ENCODE data around the gene MSX1. TPM values are rescaled to one million over a fixed set of nuclear protein-coding genes. Genes with fewer than 3 reads are reported as not detected.
A peak's percentile ranks its signal among the peaks of the same experiment; 100 is the strongest.

MSX1 gene
- total RNA-seq, 3 donors from 2014 or later (not counting 1 experiment from before 2014, with no cell fraction given): not detected

GRCh38 chr4:4862071-4862551 is 2.6 kb downstream of the MSX1 start:
- H3K27ac ChIP-seq (ENCODE audit: low read length): no peak overlapping the region
- no peaks in the 10 kb centered on the region for H3K36me3 Mint-ChIP-seq
- 33% methylated on average over 16 of the region's 16 CpGs for WGBS (ENCODE audit: insufficient coverage)
- H3K9me3 Mint-ChIP-seq: no peaks in the 10 kb centered on the region
- intact Hi-C loops (cut with micrococcal nuclease): no loop called here
- H3K27me3 ChIP-seq (ENCODE audit: control insufficient read depth, insufficient read depth, low read length): peaks cover 74% of the 10 kb centered on the region
- H3K4me1 ChIP-seq (ENCODE audit: control insufficient read depth, insufficient read depth, low read length): peaks cover 59% of the 10 kb centered on the region
- H3K4me3 ChIP-seq (ENCODE audit: low read length): no peak overlapping the region
- ATAC-seq: no peak
- H3K9me3 ChIP-seq (ENCODE audit: control insufficient read depth, insufficient read depth, low read length): peaks cover 8% of the 10 kb centered on the region
- H3K27ac Mint-ChIP-seq: no peak overlapping the region
- TF ChIP-seq, protein P1, sequence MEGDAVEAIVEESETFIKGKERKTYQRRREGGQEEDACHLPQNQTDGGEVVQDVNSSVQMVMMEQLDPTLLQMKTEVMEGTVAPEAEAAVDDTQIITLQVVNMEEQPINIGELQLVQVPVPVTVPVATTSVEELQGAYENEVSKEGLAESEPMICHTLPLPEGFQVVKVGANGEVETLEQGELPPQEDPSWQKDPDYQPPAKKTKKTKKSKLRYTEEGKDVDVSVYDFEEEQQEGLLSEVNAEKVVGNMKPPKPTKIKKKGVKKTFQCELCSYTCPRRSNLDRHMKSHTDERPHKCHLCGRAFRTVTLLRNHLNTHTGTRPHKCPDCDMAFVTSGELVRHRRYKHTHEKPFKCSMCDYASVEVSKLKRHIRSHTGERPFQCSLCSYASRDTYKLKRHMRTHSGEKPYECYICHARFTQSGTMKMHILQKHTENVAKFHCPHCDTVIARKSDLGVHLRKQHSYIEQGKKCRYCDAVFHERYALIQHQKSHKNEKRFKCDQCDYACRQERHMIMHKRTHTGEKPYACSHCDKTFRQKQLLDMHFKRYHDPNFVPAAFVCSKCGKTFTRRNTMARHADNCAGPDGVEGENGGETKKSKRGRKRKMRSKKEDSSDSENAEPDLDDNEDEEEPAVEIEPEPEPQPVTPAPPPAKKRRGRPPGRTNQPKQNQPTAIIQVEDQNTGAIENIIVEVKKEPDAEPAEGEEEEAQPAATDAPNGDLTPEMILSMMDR (IDR thresholded peaks at IDR 0.05): no peak
- no peaks in the 10 kb centered on the region for H3K36me3 ChIP-seq (ENCODE audit: control insufficient read depth, insufficient read depth, low read length)
- H3K4me1 Mint-ChIP-seq: peaks cover 41 to 53% of the 10 kb centered on the region in 2 donors
- peak overlapping the region; percentile 92 for H3K4me3 Mint-ChIP-seq
- H3K27me3 Mint-ChIP-seq (ENCODE audit: low read depth in 2 of 2): peaks cover 74 to 83% of the 10 kb centered on the region in 2 donors
- no peak for DNase-seq

DNA sequence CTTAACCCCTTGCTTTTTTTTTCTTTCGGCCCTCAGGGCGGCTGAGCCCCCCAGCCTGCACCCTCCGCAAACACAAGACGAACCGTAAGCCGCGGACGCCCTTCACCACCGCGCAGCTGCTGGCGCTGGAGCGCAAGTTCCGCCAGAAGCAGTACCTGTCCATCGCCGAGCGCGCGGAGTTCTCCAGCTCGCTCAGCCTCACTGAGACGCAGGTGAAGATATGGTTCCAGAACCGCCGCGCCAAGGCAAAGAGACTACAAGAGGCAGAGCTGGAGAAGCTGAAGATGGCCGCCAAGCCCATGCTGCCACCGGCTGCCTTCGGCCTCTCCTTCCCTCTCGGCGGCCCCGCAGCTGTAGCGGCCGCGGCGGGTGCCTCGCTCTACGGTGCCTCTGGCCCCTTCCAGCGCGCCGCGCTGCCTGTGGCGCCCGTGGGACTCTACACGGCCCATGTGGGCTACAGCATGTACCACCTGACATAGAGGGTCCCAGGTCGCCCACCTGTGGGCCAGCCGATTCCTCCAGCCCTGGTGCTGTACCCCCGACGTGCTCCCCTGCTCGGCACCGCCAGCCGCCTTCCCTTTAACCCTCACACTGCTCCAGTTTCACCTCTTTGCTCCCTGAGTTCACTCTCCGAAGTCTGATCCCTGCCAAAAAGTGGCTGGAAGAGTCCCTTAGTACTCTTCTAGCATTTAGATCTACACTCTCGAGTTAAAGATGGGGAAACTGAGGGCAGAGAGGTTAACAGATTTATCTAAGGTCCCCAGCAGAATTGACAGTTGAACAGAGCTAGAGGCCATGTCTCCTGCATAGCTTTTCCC is 3.4 kb downstream of the MSX1 start:
- Mint-ChIP-seq H3K9me3 (no peaks in the 10 kb centered on the region), H3K36me3 (no peaks in the 10 kb centered on the region)
- intact Hi-C loops (cut with micrococcal nuclease): no loop called here

DNA sequence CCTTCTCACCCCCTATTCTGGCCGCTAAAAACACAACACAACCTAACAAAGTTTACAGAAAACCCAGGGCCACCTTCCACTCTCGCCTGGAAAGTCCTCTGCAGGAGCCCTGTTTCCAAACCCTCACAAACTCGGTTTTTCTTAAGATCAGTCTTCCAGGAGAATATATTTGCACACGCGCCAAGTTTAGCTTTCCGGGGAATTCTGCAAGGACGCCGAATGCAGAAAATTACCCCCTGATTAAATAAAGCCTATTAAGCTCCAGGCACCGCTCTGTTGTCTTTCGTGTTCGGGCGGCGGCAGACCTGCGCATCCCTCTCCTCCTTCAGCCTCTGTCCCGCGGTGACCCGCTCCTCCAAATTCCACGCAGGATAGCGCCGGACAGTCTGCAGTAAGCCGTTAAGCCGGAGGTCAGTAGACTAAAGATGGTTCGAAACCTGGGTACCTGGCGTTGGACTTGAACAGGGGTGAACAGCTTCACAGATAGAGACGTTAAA is 5.0 kb downstream of the MSX1 start:
- H3K4me1 ChIP-seq (ENCODE audit: control insufficient read depth, insufficient read depth, low read length): peaks cover 39% of the 10 kb centered on the region
- H3K27me3 Mint-ChIP-seq (ENCODE audit: low read depth in 2 of 2): peaks cover 64 to 66% of the 10 kb centered on the region in 2 donors
- H3K27ac Mint-ChIP-seq: peak overlapping the region in 1 of 2 donors; percentile 34
- no peaks in the 10 kb centered on the region for H3K36me3 Mint-ChIP-seq
- no peak overlapping the region for H3K4me3 ChIP-seq (ENCODE audit: low read length)
- intact Hi-C loops (cut with micrococcal nuclease): no loop called here
- H3K27me3 ChIP-seq (ENCODE audit: control insufficient read depth, insufficient read depth, low read length): peaks cover 71% of the 10 kb centered on the region
- H3K9me3 ChIP-seq (ENCODE audit: control insufficient read depth, insufficient read depth, low read length): no peaks in the 10 kb centered on the region
- DNase-seq (no peak), ATAC-seq (no peak)
- H3K4me3 Mint-ChIP-seq: peak overlapping the region; percentile 37
- WGBS (ENCODE audit: insufficient coverage): 19% methylated on average over 25 of the region's 25 CpGs
- peaks cover 30 to 36% of the 10 kb centered on the region in 2 donors for H3K4me1 Mint-ChIP-seq
- H3K36me3 ChIP-seq (ENCODE audit: control insufficient read depth, insufficient read depth, low read length): no peaks in the 10 kb centered on the region
- TF ChIP-seq, protein P1 (IDR thresholded peaks at IDR 0.05): no peak
- no peak overlapping the region for H3K27ac ChIP-seq (ENCODE audit: low read length)
- H3K9me3 Mint-ChIP-seq: no peaks in the 10 kb centered on the region

More for the DNA sequence above, 3.4 kb downstream of the MSX1 start:
- peaks cover 72% of the 10 kb centered on the region for H3K27me3 ChIP-seq (ENCODE audit: control insufficient read depth, insufficient read depth, low read length)
- H3K4me1 ChIP-seq (ENCODE audit: control insufficient read depth, insufficient read depth, low read length): peaks cover 53% of the 10 kb centered on the region
- peaks cover 36 to 48% of the 10 kb centered on the region in 2 donors for H3K4me1 Mint-ChIP-seq
- DNase-seq (no peak), ATAC-seq (no peak)
- peak overlapping the region; percentile 64 for H3K4me3 Mint-ChIP-seq
- H3K36me3 ChIP-seq (ENCODE audit: control insufficient read depth, insufficient read depth, low read length): no peaks in the 10 kb centered on the region
- H3K4me3 ChIP-seq (ENCODE audit: low read length): no peak overlapping the region
- 26% methylated on average over 51 of the region's 51 CpGs for WGBS (ENCODE audit: insufficient coverage)
- H3K27ac Mint-ChIP-seq: no peak overlapping the region
- H3K27me3 Mint-ChIP-seq (ENCODE audit: low read depth in 2 of 2): peaks cover 68 to 76% of the 10 kb centered on the region in 2 donors
- TF ChIP-seq, protein P1 (IDR thresholded peaks at IDR 0.05): no peak
- peaks cover 4% of the 10 kb centered on the region for H3K9me3 ChIP-seq (ENCODE audit: control insufficient read depth, insufficient read depth, low read length)
- H3K27ac ChIP-seq (ENCODE audit: low read length): no peak overlapping the region

All from natural killer cell (primary cell).